Gastroesophageal sphincter (tissue), 4 donors: ENCODE data around the gene MTG1. TPM values are rescaled to one million over a fixed set of nuclear protein-coding genes. Genes with fewer than 3 reads are reported as not detected.

Experiments used
- ATAC-seq: fragments of 150-250 bp; one replicate; pipeline ENCODE4 v1.9.1; 2016; ENCODE audit warnings: mild to moderate bottlenecking, moderate library complexity
- H3K27ac ChIP-seq, 4 donors: fragments of 200-600 bp; sonication (generic) in 3 of 4; 1 replicate in 3 of 4; 2 replicates in 1 of 4; pipeline ENCODE4 v1.5.1; 2016 to 2019
- H3K27me3 ChIP-seq: fragments of 200-600 bp; sonication (generic); one replicate; pipeline ENCODE4 v1.5.1; 2019
- H3K36me3 ChIP-seq, 2 donors: fragments of 200-600 bp; sonication (generic); one replicate each; pipeline ENCODE4 v1.5.1; 2019; ENCODE audit warnings: control low read depth in 1 of 2
- H3K4me1 ChIP-seq, 3 donors: fragments of 200-600 bp; sonication (generic); 1 replicate in 2 of 3; 2 replicates in 1 of 3; pipeline ENCODE4 v1.5.1; 2016 to 2019; ENCODE audit warnings: control low read depth in 2 of 3
- H3K4me3 ChIP-seq, 2 donors: fragments of 200-600 bp; sonication (generic); one replicate each; pipeline ENCODE4 v1.5.1; 2019; ENCODE audit warnings: mild to moderate bottlenecking in 1 of 2, moderate library complexity in 1 of 2
- H3K9me3 ChIP-seq, 3 donors: fragments of 200-600 bp; sonication (generic); one replicate each; pipeline ENCODE4 v1.5.1; 2017 to 2019; ENCODE audit warnings: control low read depth in 2 of 3
- EP300 ChIP-seq: sonication (generic); formaldehyde crosslinking; IDR thresholded peaks from one replicate; pipeline ENCODE4 v1.6.1; 2017; ENCODE audit warnings: antibody characterized with exemption, mild to moderate bottlenecking
- POLR2A ChIP-seq, 2 donors: fragments of 450-650 bp; IDR thresholded peaks; one replicate each; pipeline ENCODE4 v1.6.1; 2017; ENCODE audit warnings: antibody characterized with exemption in 2 of 2, mild to moderate bottlenecking in 2 of 2, moderate library complexity in 1 of 2
- POLR2AphosphoS5 ChIP-seq: sonication (generic); formaldehyde crosslinking; IDR thresholded peaks from one replicate; pipeline ENCODE4 v1.6.1; 2017; ENCODE audit warnings: antibody characterized with exemption
- WGBS, 2 donors: methylation state at CpG; one replicate each; pipeline ENCODE4 v1.1.5; 2018; ENCODE audit warnings: low coverage in 1 of 2; 5-methylcytosine and 5-hydroxymethylcytosine counted together
- total RNA-seq, 4 donors: library from RNA; depleted of rRNA; stranded (reverse); fragments of >200 nt; gene quantifications; one replicate each; pipeline ENCODE4 v1.1.0, GENCODE V29; 2016
- TF ChIP-seq, protein P1 (sequence below), 4 experiments: fragments of 200-600 bp in 2 of 4; fragments of 450-650 bp in 2 of 4; sonication (generic) in 1 of 4; IDR thresholded peaks; one replicate each; pipeline ENCODE4 v1.5.1; 2017 to 2019; ENCODE audit warnings: antibody characterized with exemption in 4 of 4, mild to moderate bottlenecking in 2 of 4, moderate library complexity in 2 of 4

Gene MTG1
- 10 to 100 TPM; 13.2 to 25.9 (median 18.4) TPM for total RNA-seq

DNA sequence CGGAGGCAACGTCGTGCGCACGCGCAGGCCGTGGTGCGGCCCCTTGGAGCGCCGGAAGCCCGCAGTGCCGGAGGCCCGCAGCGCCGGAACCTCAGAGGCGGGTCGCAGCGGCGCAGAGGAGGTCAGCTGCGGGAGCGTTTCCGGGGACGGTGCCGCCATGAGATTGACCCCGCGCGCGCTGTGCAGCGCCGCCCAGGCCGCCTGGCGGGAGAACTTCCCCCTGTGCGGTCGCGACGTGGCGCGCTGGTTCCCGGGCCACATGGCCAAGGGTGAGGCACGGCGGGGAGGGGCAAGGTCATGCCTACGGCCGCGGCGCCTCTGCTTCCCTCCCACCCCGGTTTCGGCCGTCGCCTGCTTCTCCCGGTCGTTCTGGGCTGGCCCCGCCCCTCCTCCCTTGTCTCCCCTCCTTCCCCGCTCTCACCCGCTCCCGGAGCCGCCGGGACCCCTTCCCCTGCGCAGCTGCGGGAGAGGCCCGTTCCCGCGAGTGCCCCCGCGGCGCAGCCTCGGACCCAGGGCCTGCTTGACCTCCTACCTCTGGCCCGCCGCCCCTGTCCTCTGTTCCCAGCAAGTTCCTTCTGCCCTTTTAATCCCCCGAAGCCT is at the start of gene MTG1:
TSS of gene MTG1 (plus strand) at position 94 of the 600 bp plus-strand sequence. CDS start at position 158, 64 bp downstream.
- no peaks in the 10 kb centered on the region for H3K9me3 ChIP-seq
- 0% methylated on average over 2 of the region's 69 CpGs; no CpG with 5 or more reads in 1 of the 2 donors for WGBS, 2 donors
- H3K36me3 ChIP-seq, result peaks cover 0 to 60% of the 10 kb centered on the region in 2 donors
- peak within 1 kb of the TSS; percentile 66 to 77 for H3K4me3 ChIP-seq
- peak within 1 kb of the TSS; percentile 3 to 90 (median 83) for H3K27ac ChIP-seq
- ATAC-seq, result peak; percentile 99
- TF ChIP-seq POLR2A (IDR thresholded peaks at IDR 0.05) (peak; percentile 73 to 78), POLR2AphosphoS5 (peak; percentile 89), EP300 (no peak)
- TF ChIP-seq, protein P1, sequence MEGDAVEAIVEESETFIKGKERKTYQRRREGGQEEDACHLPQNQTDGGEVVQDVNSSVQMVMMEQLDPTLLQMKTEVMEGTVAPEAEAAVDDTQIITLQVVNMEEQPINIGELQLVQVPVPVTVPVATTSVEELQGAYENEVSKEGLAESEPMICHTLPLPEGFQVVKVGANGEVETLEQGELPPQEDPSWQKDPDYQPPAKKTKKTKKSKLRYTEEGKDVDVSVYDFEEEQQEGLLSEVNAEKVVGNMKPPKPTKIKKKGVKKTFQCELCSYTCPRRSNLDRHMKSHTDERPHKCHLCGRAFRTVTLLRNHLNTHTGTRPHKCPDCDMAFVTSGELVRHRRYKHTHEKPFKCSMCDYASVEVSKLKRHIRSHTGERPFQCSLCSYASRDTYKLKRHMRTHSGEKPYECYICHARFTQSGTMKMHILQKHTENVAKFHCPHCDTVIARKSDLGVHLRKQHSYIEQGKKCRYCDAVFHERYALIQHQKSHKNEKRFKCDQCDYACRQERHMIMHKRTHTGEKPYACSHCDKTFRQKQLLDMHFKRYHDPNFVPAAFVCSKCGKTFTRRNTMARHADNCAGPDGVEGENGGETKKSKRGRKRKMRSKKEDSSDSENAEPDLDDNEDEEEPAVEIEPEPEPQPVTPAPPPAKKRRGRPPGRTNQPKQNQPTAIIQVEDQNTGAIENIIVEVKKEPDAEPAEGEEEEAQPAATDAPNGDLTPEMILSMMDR (IDR thresholded peaks at IDR 0.05), result peak in 3 of 4 experiments; percentile 48 to 62 (median 50)
- no peaks in the 10 kb centered on the region for H3K27me3 ChIP-seq
- peaks cover 0 to 25% (median 7%) of the 10 kb centered on the region in 3 donors for H3K4me1 ChIP-seq

- ATAC-seq, result no peak
- H3K27me3 ChIP-seq, result peaks cover 95% of the 10 kb centered on the region
Observed at GRCh38 chr10:133344236-133344635, 49.7 kb upstream of the MTG1 start.

GRCh38 chr10:133346413-133346812 is 47.5 kb upstream of the MTG1 start:
- TF ChIP-seq POLR2A (IDR thresholded peaks at IDR 0.05) (no peak), POLR2AphosphoS5 (no peak), EP300 (no peak)
- TF ChIP-seq, protein P1 (IDR thresholded peaks at IDR 0.05), result no peak
- Histone ChIP-seq H3K4me3 (no peak overlapping the region), H3K36me3 (no peaks in the 10 kb centered on the region), H3K4me1 (no peaks in the 10 kb centered on the region), H3K27ac (no peak overlapping the region), H3K27me3 (peaks cover 95% of the 10 kb centered on the region), H3K9me3 (no peaks in the 10 kb centered on the region)
- ATAC-seq, result no peak
- 43 to 47% methylated on average over 2 to 11 of the region's 11 CpGs for WGBS, 2 donors

More at GRCh38 chr10:133344236-133344635, 49.7 kb upstream of the MTG1 start:
- Histone ChIP-seq H3K36me3 (no peaks in the 10 kb centered on the region), H3K27ac (no peak overlapping the region), H3K4me3 (no peak overlapping the region), H3K4me1 (no peaks in the 10 kb centered on the region), H3K9me3 (no peaks in the 10 kb centered on the region)
- WGBS, 2 donors, result 40 to 62% methylated on average over 2 to 5 of the region's 5 CpGs
- TF ChIP-seq, protein P1 (IDR thresholded peaks at IDR 0.05), result no peak
- TF ChIP-seq POLR2A (IDR thresholded peaks at IDR 0.05), result no peak
- no peak for TF ChIP-seq POLR2AphosphoS5
- TF ChIP-seq EP300, result no peak

- Histone ChIP-seq H3K4me1 (no peaks in the 10 kb centered on the region), H3K27ac (no peak overlapping the region), H3K4me3 (no peak overlapping the region), H3K9me3 (no peaks in the 10 kb centered on the region), H3K27me3 (peaks cover 89% of the 10 kb centered on the region), H3K36me3 (no peaks in the 10 kb centered on the region)
- WGBS, 2 donors, result 41 to 80% methylated on average over 1 to 6 of the region's 16 CpGs
- ATAC-seq, result no peak
- TF ChIP-seq EP300 (no peak), POLR2A (IDR thresholded peaks at IDR 0.05) (no peak), POLR2AphosphoS5 (no peak)
- TF ChIP-seq, protein P1 (IDR thresholded peaks at IDR 0.05), result no peak
Observed at GRCh38 chr10:133347710-133348517, 46.0 kb upstream of the MTG1 start.
